GM21717 (cell line): ENCODE results near the gene TMEM132E.

Experiments
- ATAC-seq: cut with Tn5 transposase; IDR thresholded peaks from one replicate; pipeline ENCODE4 v1.9.1; 2021; ENCODE audit warnings: mild to moderate bottlenecking, moderate library complexity; ENCODE audit not compliant: unreplicated experiment

Gene TMEM132E

GRCh38 chr17:34601416-34601815, 22.0 kb downstream of the TMEM132E start:
- no peak for ATAC-seq

DNA sequence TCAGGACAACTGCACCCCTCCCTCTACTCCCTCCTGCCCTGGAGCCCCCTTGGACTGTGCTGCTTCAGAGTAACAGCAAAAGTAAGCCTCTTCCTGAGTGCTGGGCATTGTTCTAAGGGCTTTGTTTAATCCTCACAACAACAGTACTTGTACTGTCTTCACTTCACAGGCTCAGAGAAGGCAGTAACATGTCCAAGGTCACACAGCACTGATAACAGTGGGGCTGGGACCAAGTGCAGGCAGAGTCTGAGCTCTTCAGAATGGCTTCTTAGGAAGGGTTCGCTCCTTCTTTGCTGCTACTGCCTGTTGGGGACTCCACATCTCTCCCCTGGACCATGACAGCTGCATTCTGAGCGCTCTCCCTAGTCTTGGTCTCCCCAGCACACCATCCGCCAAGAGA, 24.6 kb downstream of the TMEM132E start:
- no peak for ATAC-seq

- no peak for ATAC-seq
Measured at GRCh38 chr17:34606763-34607162, 27.4 kb downstream of the TMEM132E start.

DNA sequence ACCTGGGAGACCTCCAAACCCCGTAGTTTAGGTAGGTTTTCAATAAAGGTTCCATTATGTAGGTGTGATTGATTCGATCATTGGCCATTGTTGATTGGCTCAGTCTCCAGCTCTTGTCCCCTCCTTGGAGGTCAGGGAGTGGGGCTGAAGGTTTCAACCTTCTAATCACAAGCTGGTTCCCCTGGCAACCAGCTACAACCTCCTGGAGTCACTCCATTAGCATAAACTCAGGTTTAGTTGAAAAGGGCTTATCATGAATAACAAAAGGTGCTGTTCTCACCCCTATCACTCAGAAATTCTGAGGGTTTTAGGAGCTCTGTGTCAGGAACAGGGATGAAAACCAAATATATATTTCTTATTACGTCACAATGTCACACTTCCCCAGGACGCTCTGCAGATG, 28.5 kb downstream of the TMEM132E start:
- no peak for ATAC-seq

GRCh38 chr17:34609210-34609609, 29.8 kb downstream of the TMEM132E start:
- ATAC-seq, result no peak

GRCh38 chr17:34610039-34610438, 30.7 kb downstream of the TMEM132E start:
- no peak for ATAC-seq

- ATAC-seq, result no peak
Measured at GRCh38 chr17:34610506-34610905, 31.1 kb downstream of the TMEM132E start.

DNA sequence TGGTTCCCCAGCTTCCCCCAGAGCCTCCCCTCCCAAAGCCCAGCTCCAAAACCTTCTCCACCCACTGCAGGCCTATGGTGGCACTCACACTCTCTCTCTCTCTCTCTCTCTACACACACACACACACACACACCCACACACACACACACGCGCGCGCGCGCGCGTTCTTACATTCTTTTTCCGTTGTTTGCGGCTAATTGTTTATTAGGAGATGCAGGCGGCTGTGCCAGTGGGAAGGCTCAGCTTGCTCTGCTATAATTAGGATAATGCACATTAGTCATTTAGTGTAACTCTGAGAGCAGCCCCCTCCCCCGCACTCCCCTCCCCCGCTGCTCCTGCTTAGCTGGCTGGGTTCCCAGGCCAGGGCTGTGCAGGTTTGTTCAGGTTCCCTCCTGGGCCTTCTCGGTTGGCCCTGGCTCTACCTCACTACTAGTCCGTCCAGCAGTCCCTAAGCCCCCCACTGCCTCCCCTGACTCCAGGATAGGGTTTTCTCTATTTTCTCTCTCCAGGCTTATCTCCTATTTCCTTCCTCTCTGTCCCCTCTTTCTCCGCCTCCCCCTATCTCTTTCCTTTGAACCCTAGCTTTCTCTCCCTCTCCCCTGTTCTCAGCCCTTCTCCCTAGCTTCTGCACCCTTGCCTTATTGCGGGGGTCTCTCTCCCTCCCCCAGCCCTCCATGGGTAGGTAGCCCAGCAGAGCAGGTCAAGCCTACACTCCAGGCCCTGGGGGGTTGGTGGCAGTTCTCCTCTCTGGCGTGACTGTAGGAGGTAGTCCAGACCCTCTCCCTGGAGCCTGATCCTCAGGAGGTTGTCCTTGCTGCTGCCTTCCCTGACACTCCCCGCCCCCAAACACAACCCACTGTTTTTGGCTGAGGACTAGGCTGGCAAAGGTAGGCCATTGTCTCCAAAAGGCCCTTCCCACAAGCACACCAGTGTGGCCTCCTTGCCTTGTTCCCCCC, 34.0 kb downstream of the TMEM132E start:
- no peak for ATAC-seq

DNA sequence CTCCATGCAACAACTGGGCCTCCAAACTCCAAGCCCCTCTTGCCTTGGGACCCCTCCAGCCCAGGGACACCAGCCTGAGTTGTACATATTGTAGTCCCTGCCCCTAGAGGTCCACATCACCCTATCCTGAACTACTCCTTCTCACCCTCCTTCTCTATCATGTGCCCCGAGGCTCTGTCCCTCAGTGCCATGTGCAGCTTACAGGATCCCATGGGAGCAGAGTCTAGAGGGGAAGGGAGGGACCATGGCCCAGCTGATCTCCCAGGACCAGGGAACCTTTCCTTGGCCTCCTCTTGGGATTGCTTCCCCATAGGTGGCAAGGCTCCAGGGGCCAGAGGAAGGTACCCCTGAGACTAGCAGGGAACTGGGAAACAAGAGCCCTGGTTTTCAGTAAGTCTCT, 35.3 kb downstream of the TMEM132E start:
- ATAC-seq, result no peak

GRCh38 chr17:34615326-34615725, 35.9 kb downstream of the TMEM132E start:
- no peak for ATAC-seq

- no peak for ATAC-seq
Measured at GRCh38 chr17:34616148-34616547, 36.8 kb downstream of the TMEM132E start.

DNA sequence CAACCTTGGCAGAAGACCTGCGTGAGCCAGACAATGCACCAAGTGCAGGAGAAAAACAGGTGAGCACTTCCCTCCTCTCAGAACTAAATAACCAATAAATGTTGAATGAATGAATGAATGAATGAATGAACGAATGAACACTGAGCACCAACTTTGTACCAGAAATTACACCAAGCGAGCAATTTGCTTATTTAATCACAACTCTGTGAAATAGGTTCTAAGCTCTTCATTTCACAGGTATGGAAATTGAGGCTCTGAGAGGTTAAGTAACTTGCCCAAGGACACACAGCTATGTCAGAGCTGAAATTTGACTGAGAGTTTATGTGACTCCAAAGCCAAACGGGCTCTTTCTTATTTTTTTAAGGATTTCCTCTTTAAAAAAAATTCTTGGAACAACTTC, 38.0 kb downstream of the TMEM132E start:
- ATAC-seq, result no peak

GRCh38 chr17:34619687-34620217, 40.4 kb downstream of the TMEM132E start:
- ATAC-seq, result no peak

DNA sequence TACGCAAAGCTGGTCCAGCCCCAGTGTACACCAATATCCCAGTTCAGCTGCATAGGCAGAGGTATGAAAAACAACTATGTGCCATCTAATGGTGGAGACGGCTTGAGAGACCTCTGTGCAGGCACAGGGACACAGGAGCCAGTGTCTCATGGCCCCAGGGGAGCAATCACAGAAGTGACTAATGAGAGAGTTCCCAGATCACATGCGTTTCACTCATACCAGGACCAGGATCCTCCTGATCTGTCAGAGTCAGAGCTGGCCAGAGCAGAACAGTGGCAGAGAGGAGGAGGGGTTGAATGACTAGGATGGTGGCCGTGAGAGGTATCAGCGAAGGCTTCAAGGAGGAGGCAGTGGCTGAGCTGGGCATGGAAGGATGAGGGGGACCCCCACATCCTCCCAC, 41.1 kb downstream of the TMEM132E start:
- no peak for ATAC-seq

- no peak for ATAC-seq
Measured at GRCh38 chr17:34622862-34623623, 43.7 kb downstream of the TMEM132E start.

GRCh38 chr17:34623856-34624766, 44.7 kb downstream of the TMEM132E start:
- no peak for ATAC-seq

DNA sequence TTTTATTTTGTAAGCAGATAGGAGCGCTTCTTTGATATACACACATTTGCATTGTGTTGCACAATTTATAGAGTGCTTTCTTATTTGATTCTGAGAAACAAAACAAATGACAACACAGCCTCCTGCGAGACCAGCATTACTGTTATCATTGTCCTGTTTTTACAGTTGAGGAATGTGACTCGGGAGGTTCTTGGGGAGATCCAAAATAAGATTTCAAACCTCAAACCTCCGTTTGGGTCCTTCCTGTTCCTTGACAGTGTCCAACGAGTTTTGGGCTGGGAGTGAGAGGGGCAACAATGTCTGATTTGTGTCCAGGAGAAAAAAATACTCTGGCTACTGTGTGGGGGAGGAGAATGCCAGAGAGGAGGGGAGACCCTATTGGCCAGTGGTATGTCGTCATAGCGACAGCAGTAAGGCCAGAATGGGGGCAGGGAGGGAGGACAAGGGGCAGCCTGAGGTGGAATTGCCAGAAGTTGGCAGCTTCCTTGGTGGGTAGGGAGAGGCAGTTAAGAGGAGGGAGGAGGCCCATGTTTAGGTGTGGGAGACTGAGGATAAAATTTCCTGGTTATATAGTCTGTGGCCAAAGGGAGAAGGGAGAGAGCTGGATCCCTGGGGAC, 45.5 kb downstream of the TMEM132E start:
- ATAC-seq, result no peak

DNA sequence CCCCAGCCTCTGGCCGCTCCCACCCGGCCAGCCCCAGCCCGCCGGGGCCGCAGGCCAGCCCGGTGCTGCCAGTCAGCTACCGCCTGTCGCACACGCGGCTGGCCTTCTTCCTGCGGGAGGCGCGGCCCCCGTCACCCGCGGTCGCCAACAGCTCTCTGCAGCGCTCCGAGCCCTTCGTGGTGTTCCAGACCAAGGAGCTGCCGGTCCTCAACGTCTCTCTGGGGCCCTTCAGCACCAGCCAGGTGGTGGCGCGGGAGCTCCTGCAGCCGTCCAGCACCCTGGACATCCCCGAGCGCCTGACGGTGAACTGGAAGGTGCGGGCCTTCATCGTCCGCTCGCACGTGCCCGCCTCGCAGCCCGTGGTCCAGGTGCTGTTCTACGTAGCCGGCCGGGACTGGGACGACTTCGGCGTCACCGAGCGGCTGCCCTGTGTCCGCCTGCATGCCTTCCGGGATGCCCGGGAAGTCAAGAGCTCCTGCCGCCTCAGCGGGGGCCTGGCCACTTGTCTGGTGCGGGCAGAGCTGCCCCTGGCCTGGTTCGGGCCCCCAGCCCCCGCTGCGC, 46.8 kb downstream of the TMEM132E start:
- no peak for ATAC-seq

DNA sequence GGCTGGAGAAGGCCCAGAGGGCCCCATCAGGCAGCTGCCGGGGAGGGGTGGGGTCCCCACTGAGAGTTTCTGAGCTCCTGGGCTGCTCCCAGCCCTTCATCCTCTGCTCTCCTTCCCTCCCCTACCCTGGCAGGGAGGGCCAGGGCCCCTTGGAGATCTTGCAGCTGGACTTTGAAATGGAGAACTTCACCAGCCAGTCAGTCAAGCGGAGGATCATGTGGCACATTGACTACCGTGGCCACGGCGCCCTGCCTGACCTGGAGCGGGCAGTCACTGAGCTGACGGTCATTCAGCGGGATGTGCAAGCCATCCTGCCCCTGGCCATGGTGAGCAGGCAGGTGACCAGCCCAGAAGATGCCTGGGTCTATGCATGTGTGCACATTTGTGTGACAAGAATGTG, 49.5 kb downstream of the TMEM132E start:
- ATAC-seq, result no peak

GRCh38 chr17:34633351-34633750, 54.0 kb downstream of the TMEM132E start:
- no peak for ATAC-seq
